Gastrocnemius medialis (tissue), 4 donors: Measurements from ENCODE around the gene TTC3.

Source experiments
- POLR2A ChIP-seq, 2 donors: fragments of 450-650 bp; IDR thresholded peaks; one replicate each; pipeline ENCODE4 v1.6.1; 2017; ENCODE audit warnings: antibody characterized with exemption in 2 of 2, mild to moderate bottlenecking in 2 of 2, moderate library complexity in 2 of 2
- TF ChIP-seq, protein P1 (sequence below), 5 experiments: fragments of 450-650 bp in 3 of 5; fragments of 200-600 bp in 2 of 5; sonication (generic) in 2 of 5; IDR thresholded peaks in 4 of 5; conservative IDR thresholded peaks in 1 of 5; 1 replicate in 4 of 5; 2 replicates in 1 of 5; pipeline ENCODE4 v1.5.1; 2016 to 2019; ENCODE audit warnings: antibody characterized with exemption in 5 of 5, mild to moderate bottlenecking in 3 of 5, moderate library complexity in 3 of 5

DNA sequence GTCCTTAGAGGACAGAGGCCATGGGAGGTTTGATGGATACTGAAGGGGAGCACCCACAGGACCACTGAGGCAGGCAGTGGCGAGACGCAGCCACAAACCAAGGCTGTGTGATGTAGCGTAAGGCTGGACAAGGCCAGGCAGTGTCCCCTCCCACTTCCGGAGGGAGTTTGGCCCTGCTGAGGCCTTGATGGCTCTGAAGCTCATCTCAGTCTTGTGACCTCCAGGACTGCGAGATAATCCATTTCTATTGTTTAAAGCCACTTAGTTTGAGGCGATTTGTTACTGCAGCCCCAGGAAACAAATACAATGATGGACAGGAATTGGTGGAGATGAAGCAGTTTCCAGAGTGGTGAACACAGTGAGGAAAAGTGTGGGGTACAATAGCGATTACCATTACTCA lies 15.4 kb upstream of the TTC3 start:
- TF ChIP-seq, protein P1, sequence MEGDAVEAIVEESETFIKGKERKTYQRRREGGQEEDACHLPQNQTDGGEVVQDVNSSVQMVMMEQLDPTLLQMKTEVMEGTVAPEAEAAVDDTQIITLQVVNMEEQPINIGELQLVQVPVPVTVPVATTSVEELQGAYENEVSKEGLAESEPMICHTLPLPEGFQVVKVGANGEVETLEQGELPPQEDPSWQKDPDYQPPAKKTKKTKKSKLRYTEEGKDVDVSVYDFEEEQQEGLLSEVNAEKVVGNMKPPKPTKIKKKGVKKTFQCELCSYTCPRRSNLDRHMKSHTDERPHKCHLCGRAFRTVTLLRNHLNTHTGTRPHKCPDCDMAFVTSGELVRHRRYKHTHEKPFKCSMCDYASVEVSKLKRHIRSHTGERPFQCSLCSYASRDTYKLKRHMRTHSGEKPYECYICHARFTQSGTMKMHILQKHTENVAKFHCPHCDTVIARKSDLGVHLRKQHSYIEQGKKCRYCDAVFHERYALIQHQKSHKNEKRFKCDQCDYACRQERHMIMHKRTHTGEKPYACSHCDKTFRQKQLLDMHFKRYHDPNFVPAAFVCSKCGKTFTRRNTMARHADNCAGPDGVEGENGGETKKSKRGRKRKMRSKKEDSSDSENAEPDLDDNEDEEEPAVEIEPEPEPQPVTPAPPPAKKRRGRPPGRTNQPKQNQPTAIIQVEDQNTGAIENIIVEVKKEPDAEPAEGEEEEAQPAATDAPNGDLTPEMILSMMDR (IDR thresholded peaks at IDR 0.05 in 4 of 5, conservative IDR thresholded peaks at IDR 0.05 in 1 of 5), result no peak
- TF ChIP-seq POLR2A (IDR thresholded peaks at IDR 0.05), result no peak
